Common myeloid progenitor, CD34-positive (primary cell): ENCODE results near the gene SH2D3A.
"Not testable (repeated sequence)": the region's sequence is repeated elsewhere in the genome, so short reads cannot be mapped to it uniquely, and the experiment has no call there.

ENCODE experiments used
- CTCF ChIA-PET: fragments of 350-600 bp; sonication (Branson Sonifier 250); formaldehyde crosslinking; loops from one replicate; lab custom pipeline; 2021; ENCODE audit warnings: antibody characterized with exemption; lab: Charles Lee
- POLR2A ChIA-PET: fragments of 350-600 bp; sonication (Branson Sonifier 250); formaldehyde crosslinking; loops from one replicate; lab custom pipeline; 2021; ENCODE audit warnings: antibody characterized with exemption; lab: Charles Lee
- DNase-seq, 3 donors: peaks; one replicate each; pipeline versions ENCODE4 v3.0.0 to v3.0.0-alpha.2; 2013
- H3K27ac ChIP-seq, 2 experiments: 1 replicate in 1 of 2; 2 replicates in 1 of 2; pipeline ENCODE4 v1.7.0; 2013; ENCODE audit warnings: inconsistent platforms in 2 of 2, low read length in 2 of 2, mild to moderate bottlenecking in 2 of 2, low read depth in 1 of 2, moderate library complexity in 1 of 2; ENCODE audit not compliant: severe bottlenecking in 2 of 2, insufficient read depth in 1 of 2, poor library complexity in 1 of 2
- H3K27me3 ChIP-seq, 5 experiments: replicated peaks in 2 of 5; 1 replicate in 3 of 5; 2 replicates in 2 of 5; pipeline versions ENCODE4 v1.6.1 to v1.7.0; 2013; ENCODE audit warnings: low read length in 4 of 5, mild to moderate bottlenecking in 2 of 5, moderate library complexity in 2 of 5, inconsistent platforms in 1 of 5; ENCODE audit not compliant: insufficient read depth in 5 of 5, control insufficient read depth in 4 of 5
- H3K36me3 ChIP-seq, 4 experiments: 1 replicate in 2 of 4; 2 replicates in 2 of 4; pipeline versions ENCODE4 v1.6.1 to v1.7.0; 2013; ENCODE audit warnings: low read length in 3 of 4, control low read depth in 1 of 4, mild to moderate bottlenecking in 1 of 4; ENCODE audit not compliant: control insufficient read depth in 4 of 4, insufficient read depth in 4 of 4
- H3K4me1 ChIP-seq, 4 experiments: 1 replicate in 3 of 4; 2 replicates in 1 of 4; pipeline versions ENCODE4 v1.6.1 to v1.7.1; 2013; ENCODE audit warnings: low read length in 3 of 4, mild to moderate bottlenecking in 3 of 4, control low read depth in 1 of 4, inconsistent platforms in 1 of 4, moderate library complexity in 1 of 4; ENCODE audit not compliant: control insufficient read depth in 4 of 4, insufficient read depth in 4 of 4; ENCODE audit errors: control extremely low read depth in 1 of 4
- H3K4me3 ChIP-seq, 7 experiments: 1 replicate in 4 of 7; 2 replicates in 3 of 7; pipeline versions ENCODE4 v1.5.1 to v1.7.0; 2013; ENCODE audit warnings: mild to moderate bottlenecking in 7 of 7, low read length in 6 of 7, moderate library complexity in 6 of 7, inconsistent platforms in 2 of 7, low read depth in 2 of 7, control low read depth in 1 of 7; ENCODE audit not compliant: insufficient read depth in 4 of 7, control insufficient read depth in 1 of 7; ENCODE audit errors: extremely low read depth in 1 of 7
- H3K9me3 ChIP-seq, 5 experiments: 1 replicate in 4 of 5; 2 replicates in 1 of 5; pipeline versions ENCODE4 v1.6.1 to v1.7.1; 2013; ENCODE audit warnings: low read length in 4 of 5, mild to moderate bottlenecking in 2 of 5, inconsistent platforms in 1 of 5, low read depth in 1 of 5, moderate library complexity in 1 of 5; ENCODE audit not compliant: control insufficient read depth in 4 of 5, insufficient read depth in 2 of 5; ENCODE audit errors: control extremely low read depth in 1 of 5
- WGBS: methylation state at CpG from one replicate; pipeline ENCODE4 v1.1.5; 2013; ENCODE audit not compliant: insufficient coverage; 5-methylcytosine and 5-hydroxymethylcytosine counted together

SH2D3A gene

DNA sequence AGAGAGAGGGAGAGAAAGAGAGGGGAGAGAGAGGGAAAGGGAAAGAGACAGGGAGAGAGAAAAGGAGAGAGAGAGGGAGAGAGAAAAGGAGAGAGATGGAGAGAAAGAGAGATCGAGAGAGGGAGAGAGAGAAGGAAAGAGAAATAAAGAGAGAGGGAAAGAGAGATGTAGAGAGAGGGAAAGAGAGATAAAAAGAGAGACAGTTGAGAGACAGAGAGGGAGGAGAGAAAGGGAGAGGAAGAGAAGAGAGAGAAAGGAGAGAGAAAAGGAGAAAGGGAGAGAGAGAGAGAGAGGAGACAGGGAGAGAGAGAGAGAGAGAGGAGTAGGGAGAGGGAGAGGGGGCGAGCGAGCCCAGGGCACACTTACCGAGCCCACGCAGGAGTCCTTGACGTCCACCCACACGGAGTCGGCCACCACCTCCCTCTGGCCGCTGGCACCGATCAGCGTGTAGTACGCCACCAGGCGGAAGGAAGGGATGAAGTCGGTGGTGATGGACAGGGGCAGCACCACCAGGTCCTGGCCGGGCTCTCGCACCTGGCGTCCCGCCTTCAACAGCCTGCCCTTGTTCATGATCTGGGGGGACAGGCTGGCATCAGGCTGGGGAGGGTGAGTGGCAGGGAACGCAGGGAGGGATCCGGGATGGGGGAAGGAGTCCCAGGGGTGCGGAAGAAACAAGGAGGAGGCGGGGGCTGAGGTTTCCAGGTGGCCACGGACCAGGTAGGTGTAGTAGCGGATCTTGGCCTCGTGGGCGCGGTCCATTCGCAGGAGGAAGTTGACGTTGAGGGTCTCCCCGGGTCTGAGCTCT, 56.8 kb downstream of the SH2D3A start:
- H3K27me3 ChIP-seq = peaks cover 0 to 38% (median 14%) of the 10 kb centered on the region in 5 experiments
- 12% methylated on average over 28 of the region's 30 CpGs for WGBS
- H3K4me1 ChIP-seq = no peaks in the 10 kb centered on the region
- H3K4me3 ChIP-seq = peak overlapping the region in 1 of 7 experiments; percentile 13
- no peaks in the 10 kb centered on the region for H3K36me3 ChIP-seq
- H3K9me3 ChIP-seq = peaks cover 0 to 4% (median 0%) of the 10 kb centered on the region in 5 experiments
- no peak for DNase-seq
- POLR2A ChIA-PET = no interaction called here
- no peak overlapping the region for H3K27ac ChIP-seq
- CTCF ChIA-PET = interaction anchor here (1.0 kb wide), 1 partner anchor 9 kb away, joined by 5 read pairs; no protein-coding TSS in a partner anchor

DNA sequence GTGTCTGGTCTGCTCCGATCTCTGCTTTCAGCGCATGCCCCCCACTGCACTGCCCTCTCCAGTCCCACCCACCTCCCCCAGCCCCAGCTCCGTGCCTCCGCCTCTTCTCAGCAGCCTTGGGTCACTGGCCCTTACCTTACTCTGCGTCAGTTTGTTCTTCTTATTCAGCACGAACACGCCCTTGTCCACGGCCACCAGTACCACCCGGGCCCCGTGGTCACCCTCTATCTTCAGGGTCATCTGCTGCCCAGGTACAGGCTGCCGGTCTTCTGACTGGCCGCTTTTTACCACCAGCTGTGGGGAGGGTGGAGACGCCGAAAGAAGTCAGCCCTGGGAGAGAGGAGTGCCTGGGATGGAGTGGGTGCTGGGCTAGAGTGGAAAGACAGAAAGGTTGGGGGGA, 57.7 kb downstream of the SH2D3A start:
- no peak for DNase-seq
- ChIA-PET POLR2A (no interaction called here), CTCF (no interaction called here)
- Histone ChIP-seq H3K4me3 (no peak overlapping the region), H3K4me1 (no peaks in the 10 kb centered on the region), H3K36me3 (no peaks in the 10 kb centered on the region), H3K27ac (no peak overlapping the region), H3K27me3 (peaks cover 0 to 38% (median 14%) of the 10 kb centered on the region in 5 experiments), H3K9me3 (peaks cover 0 to 4% (median 0%) of the 10 kb centered on the region in 5 experiments)
- 50% methylated on average over 14 of the region's 14 CpGs for WGBS

DNA sequence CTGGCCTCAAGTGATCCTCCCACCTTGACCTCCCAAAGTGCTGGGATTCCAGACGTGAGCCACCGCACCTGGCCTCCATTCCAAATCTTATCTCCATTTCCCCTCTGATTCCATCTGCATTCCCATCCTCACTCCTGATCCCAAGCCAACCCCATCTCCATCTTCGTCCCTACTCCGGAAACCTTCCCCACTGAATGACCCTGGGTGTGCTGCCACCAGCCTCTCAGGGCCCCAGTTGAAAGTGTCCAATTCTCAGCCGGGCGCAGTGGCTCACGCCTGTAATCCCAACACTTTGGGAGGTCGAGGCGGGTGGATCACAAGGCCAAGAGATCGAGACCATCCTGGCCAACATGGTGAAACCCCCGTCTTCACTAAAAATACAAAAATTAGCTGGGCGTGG, 58.3 kb downstream of the SH2D3A start:
- DNase-seq, H3K4me1 ChIP-seq, POLR2A ChIA-PET, H3K4me3 ChIP-seq, H3K36me3 ChIP-seq, CTCF ChIA-PET, H3K27ac ChIP-seq, H3K9me3 ChIP-seq: not testable (repeated sequence)
- WGBS = 92% methylated on average over 12 of the region's 12 CpGs
- peaks cover 0 to 38% (median 14%) of the 10 kb centered on the region in 5 experiments for H3K27me3 ChIP-seq

DNA sequence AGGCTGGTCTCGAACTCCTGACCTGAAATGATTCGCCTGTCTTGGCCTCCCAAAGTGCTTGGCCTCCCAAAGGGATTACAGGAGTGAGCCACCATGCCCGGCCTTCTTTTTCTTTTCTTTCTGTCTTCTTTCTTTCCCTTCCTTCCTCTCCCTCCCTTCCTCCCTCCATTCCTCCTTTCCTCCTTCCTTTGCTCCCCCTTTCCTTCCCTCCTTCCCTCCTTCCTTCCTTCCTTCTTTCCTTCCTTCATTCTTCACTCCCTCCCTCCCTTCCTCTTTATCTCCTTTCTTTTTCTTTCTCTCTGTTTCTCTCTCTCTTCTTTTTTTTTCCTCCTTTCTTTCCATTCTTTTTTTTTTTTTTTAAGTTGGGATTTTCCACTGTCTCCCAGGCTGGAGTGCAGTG, 58.9 kb downstream of the SH2D3A start:
- ChIA-PET CTCF (no interaction called here), POLR2A (no interaction called here)
- H3K4me1 ChIP-seq = no peaks in the 10 kb centered on the region
- H3K36me3 ChIP-seq = no peaks in the 10 kb centered on the region
- DNase-seq = no peak
- whole genome bisulfite sequencing = 89% methylated on average over 3 of the region's 3 CpGs
- no peak overlapping the region for H3K27ac ChIP-seq
- H3K27me3 ChIP-seq = peaks cover 0 to 38% (median 14%) of the 10 kb centered on the region in 5 experiments
- H3K9me3 ChIP-seq = peaks cover 0 to 4% (median 0%) of the 10 kb centered on the region in 5 experiments
- no peak overlapping the region for H3K4me3 ChIP-seq

DNA sequence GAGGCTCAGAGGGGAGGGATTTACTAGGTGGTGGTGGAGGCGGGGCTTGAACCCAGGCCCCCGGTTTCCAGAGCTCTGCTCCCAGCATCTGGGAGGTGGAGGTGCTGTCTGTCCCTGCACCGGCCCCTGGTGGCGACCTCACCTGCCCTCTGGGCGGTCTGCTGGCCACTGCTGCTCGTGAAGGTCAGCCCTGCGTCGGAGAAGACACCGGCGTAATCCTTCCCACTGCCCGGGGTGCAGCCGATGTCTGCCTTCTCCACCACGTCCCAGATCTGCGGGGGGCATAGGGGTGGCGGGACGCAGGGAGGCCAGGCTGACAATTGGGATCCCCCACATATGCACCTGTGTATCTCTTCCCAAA, 59.6 kb downstream of the SH2D3A start:
- Histone ChIP-seq H3K4me1 (no peaks in the 10 kb centered on the region), H3K36me3 (no peaks in the 10 kb centered on the region), H3K27me3 (peaks cover 0 to 38% (median 14%) of the 10 kb centered on the region in 5 experiments), H3K27ac (no peak overlapping the region), H3K4me3 (no peak overlapping the region), H3K9me3 (peaks cover 0 to 3% (median 0%) of the 10 kb centered on the region in 5 experiments)
- WGBS = 92% methylated on average over 7 of the region's 16 CpGs
- ChIA-PET POLR2A (no interaction called here), CTCF (no interaction called here)
- no peak for DNase-seq

DNA sequence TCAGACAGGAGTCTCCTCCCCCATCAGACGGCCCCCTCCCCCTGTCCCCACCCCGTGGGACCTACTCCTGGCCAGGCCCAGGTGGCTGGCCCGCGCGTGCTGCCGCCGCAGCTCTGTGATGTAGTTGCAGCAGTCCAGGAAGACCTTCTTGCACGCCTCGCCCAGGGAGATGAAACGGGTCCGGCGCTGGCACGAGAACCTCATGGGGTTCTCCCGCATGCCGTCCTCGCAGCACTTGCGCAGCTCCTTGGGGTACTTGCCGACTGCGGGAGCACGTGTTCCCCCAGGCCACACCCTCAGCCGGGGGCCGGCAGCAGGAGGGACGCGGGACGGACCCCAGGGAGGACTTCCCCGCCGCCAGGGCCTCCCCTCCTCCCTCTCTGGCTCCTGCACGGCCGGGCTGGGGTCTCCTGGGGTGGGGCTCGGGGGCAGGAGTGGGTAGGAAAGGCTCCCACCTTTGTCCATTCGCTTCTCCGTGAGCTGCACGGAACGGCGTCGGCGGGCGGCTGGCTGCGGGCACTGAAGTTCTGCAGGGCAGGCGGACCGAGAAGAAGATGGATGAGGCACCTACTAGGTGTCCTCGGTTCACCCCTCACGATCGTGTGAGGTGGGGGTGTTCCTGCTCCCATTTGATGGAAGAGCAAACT, 60.1 kb downstream of the SH2D3A start:
- Histone ChIP-seq H3K27ac (no peak overlapping the region), H3K9me3 (no peaks in the 10 kb centered on the region), H3K4me3 (no peak overlapping the region), H3K4me1 (no peaks in the 10 kb centered on the region), H3K27me3 (peaks cover 0 to 35% (median 14%) of the 10 kb centered on the region in 5 experiments), H3K36me3 (no peaks in the 10 kb centered on the region)
- DNase-seq = no peak
- 93% methylated on average over 36 of the region's 44 CpGs for WGBS
- CTCF ChIA-PET = no interaction called here
- POLR2A ChIA-PET = no interaction called here

DNA sequence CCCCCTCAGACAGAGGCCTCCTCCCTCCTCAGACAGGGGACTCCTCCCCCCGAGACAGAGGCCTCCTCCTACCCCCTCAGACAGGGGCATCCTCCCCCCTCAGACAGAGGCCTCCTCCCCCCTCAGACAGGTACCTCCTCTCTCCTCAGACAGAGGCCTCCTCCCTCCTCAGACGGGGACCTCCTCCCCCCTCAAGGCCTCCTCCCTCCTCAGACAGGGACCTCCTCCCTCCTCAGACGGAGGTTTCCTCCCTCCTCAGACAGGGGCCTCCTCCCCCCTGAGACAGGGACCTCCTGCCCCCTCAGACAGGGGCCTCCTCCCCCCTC, 60.6 kb downstream of the SH2D3A start:
- H3K4me1 ChIP-seq = no peaks in the 10 kb centered on the region
- no peaks in the 10 kb centered on the region for H3K36me3 ChIP-seq
- no peak for DNase-seq
- peaks cover 0 to 32% (median 14%) of the 10 kb centered on the region in 5 experiments for H3K27me3 ChIP-seq
- no peak overlapping the region for H3K4me3 ChIP-seq
- WGBS = no CpG with 5 or more reads among the region's 3 CpGs
- no peak overlapping the region for H3K27ac ChIP-seq
- H3K9me3 ChIP-seq = no peaks in the 10 kb centered on the region
- ChIA-PET POLR2A (no interaction called here), CTCF (no interaction called here)
